Activated CD8-positive, alpha-beta T cell treated with anti-CD3 and anti-CD28 coated beads for 36 hours (primary cell): ENCODE results near the gene B4GAT1. TPM values are rescaled to one million over a fixed set of nuclear protein-coding genes. Genes with fewer than 3 reads are reported as not detected.

Experiments used
- ATAC-seq: fragments of 200-7000 bp; cut with Tn5 transposase; one replicate; pipeline ENCODE4 v1.10.0; 2021; ENCODE audit warnings: mild to moderate bottlenecking, moderate library complexity
- CTCF ChIA-PET: fragments of 350-600 bp; sonication (Branson Sonifier 250); formaldehyde crosslinking; loops from one replicate; lab custom pipeline; 2021; ENCODE audit warnings: antibody characterized with exemption; lab: Charles Lee
- POLR2A ChIA-PET: fragments of 350-600 bp; sonication (Branson Sonifier 250); formaldehyde crosslinking; loops from one replicate; lab custom pipeline; 2021; ENCODE audit warnings: antibody characterized with exemption; lab: Charles Lee
- DNase-seq: peaks from one replicate; pipeline ENCODE4 v3.0.0-alpha.2; 2020
- H3K27ac Mint-ChIP-seq: one replicate; pipeline ENCODE4 v1.8.0; 2021; ENCODE audit warnings: mild to moderate bottlenecking, mixed read lengths
- H3K27me3 Mint-ChIP-seq: one replicate; pipeline ENCODE4 v1.8.0; 2021; ENCODE audit warnings: mixed read lengths
- H3K36me3 Mint-ChIP-seq: one replicate; pipeline ENCODE4 v1.8.0; 2021; ENCODE audit warnings: low read depth, mixed read lengths
- H3K4me1 Mint-ChIP-seq: one replicate; pipeline ENCODE4 v1.8.0; 2021; ENCODE audit warnings: low read depth, mixed read lengths
- H3K4me3 Mint-ChIP-seq: one replicate; pipeline ENCODE4 v1.8.0; 2021; ENCODE audit warnings: mild to moderate bottlenecking, moderate library complexity, mixed read lengths
- H3K9me3 Mint-ChIP-seq: one replicate; pipeline ENCODE4 v1.8.0; 2021; ENCODE audit warnings: mixed read lengths
- CTCF ChIP-seq: fragments of 200-600 bp; IDR thresholded peaks from one replicate; pipeline ENCODE4 v1.8.0; 2022; ENCODE audit warnings: antibody characterized with exemption, mild to moderate bottlenecking
- intact Hi-C: fragments of 100-400 bp; cut with micrococcal nuclease; formaldehyde crosslinking; loops from one replicate; pipeline ENCODE4 v1.10.0; 2022
- total RNA-seq, 2 experiments: library from RNA; stranded (reverse); gene quantifications; one replicate each; pipeline ENCODE4 v1.2.3, GENCODE V29; 2021

B4GAT1 gene
- total RNA-seq: 1 to 10 TPM; 9.4 to 9.5 TPM

GRCh38 chr11:66347425-66348276 lies at the start of gene B4GAT1:
Gene B4GAT1, minus strand, starts transcription at chr11:66347629. Its CDS starts 84 bp downstream, at chr11:66347545.
- Mint-ChIP-seq H3K4me3 (peak within 1 kb of the TSS; percentile 95), H3K9me3 (no peaks in the 10 kb centered on the region), H3K4me1 (peaks cover 45% of the 10 kb centered on the region), H3K36me3 (peaks cover 6% of the 10 kb centered on the region), H3K27ac (peak within 1 kb of the TSS; percentile 90), H3K27me3 (peaks cover 2% of the 10 kb centered on the region)
- TF ChIP-seq CTCF: no peak
- intact Hi-C loops: loop anchor here (5.0 kb wide), 1 partner anchor 35 kb away; no protein-coding TSS in a partner anchor
- ATAC-seq: peak; percentile 68
- POLR2A ChIA-PET: interaction anchor here (0.7 to 2.7 kb wide), 12 partner anchors 10 to 91 kb away, joined by 3 to 11 read pairs (median 3); partner anchors contain the start of genes CD248, MRPL11, RIN1 and SLC29A2
- CTCF ChIA-PET: interaction anchor here (0.7 to 5.5 kb wide), 8 partner anchors 12 to 65 kb away, joined by 3 to 44 read pairs (median 6); partner anchors contain the start of gene CD248
- DNase-seq: peak; percentile 95

GRCh38 chr11:66393954-66394353 lies 46.5 kb upstream of the B4GAT1 start:
- intact Hi-C loops: no loop called here
- H3K4me1 Mint-ChIP-seq: no peaks in the 10 kb centered on the region
- no peaks in the 10 kb centered on the region for H3K9me3 Mint-ChIP-seq
- ChIA-PET CTCF (interaction anchor here (1.4 to 2.9 kb wide), 2 partner anchors 9 to 82 kb away, joined by 5 to 15 read pairs; no protein-coding TSS in a partner anchor), POLR2A (interaction anchor here (0.6 to 0.8 kb wide), 2 partner anchors 100 to 368 kb away, joined by 3 read pairs; no protein-coding TSS in a partner anchor)
- no peak overlapping the region for H3K4me3 Mint-ChIP-seq
- DNase-seq: no peak
- no peak for ATAC-seq
- no peak overlapping the region for H3K27ac Mint-ChIP-seq
- H3K36me3 Mint-ChIP-seq: no peaks in the 10 kb centered on the region
- H3K27me3 Mint-ChIP-seq: peaks cover 9% of the 10 kb centered on the region
- TF ChIP-seq CTCF: no peak

- H3K27me3 Mint-ChIP-seq: peaks cover 9% of the 10 kb centered on the region
- H3K36me3 Mint-ChIP-seq: no peaks in the 10 kb centered on the region
- ATAC-seq (no peak), DNase-seq (no peak)
- no peaks in the 10 kb centered on the region for H3K4me1 Mint-ChIP-seq
- no peak overlapping the region for H3K4me3 Mint-ChIP-seq
- no peak for TF ChIP-seq CTCF
- no peaks in the 10 kb centered on the region for H3K9me3 Mint-ChIP-seq
- no peak overlapping the region for H3K27ac Mint-ChIP-seq
- ChIA-PET CTCF (interaction anchor here (1.1 kb wide), 2 partner anchors 79 to 80 kb away, joined by 3 to 5 read pairs; no protein-coding TSS in a partner anchor), POLR2A (interaction anchor here (1.1 kb wide), 1 partner anchor 29 kb away, joined by 3 read pairs; no protein-coding TSS in a partner anchor)
- intact Hi-C loops: no loop called here
Observed at GRCh38 chr11:66391322-66391721, 43.9 kb upstream of the B4GAT1 start.

- POLR2A ChIA-PET: interaction anchor here (0.6 to 1.5 kb wide), 3 partner anchors 16 to 77 kb away, joined by 4 to 6 read pairs (median 5); no protein-coding TSS in a partner anchor
Observed at GRCh38 chr11:66388780-66389386, 41.5 kb upstream of the B4GAT1 start.

More at GRCh38 chr11:66388780-66389386, 41.5 kb upstream of the B4GAT1 start:
- Mint-ChIP-seq H3K36me3 (no peaks in the 10 kb centered on the region), H3K27ac (no peak overlapping the region), H3K4me3 (no peak overlapping the region), H3K27me3 (peaks cover 4% of the 10 kb centered on the region), H3K4me1 (peaks cover 4% of the 10 kb centered on the region), H3K9me3 (no peaks in the 10 kb centered on the region)
- CTCF ChIA-PET: interaction anchor here (0.8 to 8.7 kb wide), 47 partner anchors 8 to 429 kb away, joined by 3 to 149 read pairs (median 5); partner anchors contain the start of genes B4GAT1, BRMS1, CD248 and CTSF
- peak; percentile 90 for DNase-seq
- peak; percentile 89 for ATAC-seq
- TF ChIP-seq CTCF: peak; percentile 86
- intact Hi-C loops: loop anchor here (5.0 kb wide), 1 partner anchor 77 kb away; no protein-coding TSS in a partner anchor
